Mesenchymal stem cell (in vitro differentiated cells and primary cell): ENCODE results near the gene ACVR2A.

Source experiments
- DNase-seq: peaks from one replicate; pipeline ENCODE4 v3.0.0-alpha.2; 2013
- H2AFZ ChIP-seq: one replicate; pipeline ENCODE4 v1.6.1; 2013; ENCODE audit warnings: low read depth, mild to moderate bottlenecking, control low read depth, inconsistent platforms, low read length, moderate library complexity
- H2AK5ac ChIP-seq: 2 replicates; pipeline ENCODE4 v1.6.1; 2013; ENCODE audit warnings: low read length, moderate library complexity, mild to moderate bottlenecking, inconsistent platforms; ENCODE audit not compliant: severe bottlenecking
- H2BK120ac ChIP-seq: one replicate; pipeline ENCODE4 v1.6.1; 2013; ENCODE audit warnings: low read depth, mild to moderate bottlenecking, inconsistent platforms, low read length, moderate library complexity
- H2BK12ac ChIP-seq, 2 experiments: one replicate each; pipeline ENCODE4 v1.6.1; 2013; ENCODE audit warnings: inconsistent platforms in 2 of 2, low read length in 2 of 2, mild to moderate bottlenecking in 2 of 2, moderate library complexity in 2 of 2, control low read depth in 1 of 2
- H2BK15ac ChIP-seq: one replicate; pipeline ENCODE4 v1.6.1; 2013; ENCODE audit warnings: mild to moderate bottlenecking, low read depth, inconsistent platforms; ENCODE audit not compliant: poor library complexity, severe bottlenecking
- H2BK5ac ChIP-seq: 2 replicates; pipeline ENCODE4 v1.6.1; 2013; ENCODE audit warnings: low read depth, mild to moderate bottlenecking, low read length, control low read depth, inconsistent platforms; ENCODE audit not compliant: poor library complexity, severe bottlenecking
- H3K14ac ChIP-seq, 2 experiments: one replicate each; pipeline ENCODE4 v1.6.1; 2013; ENCODE audit warnings: inconsistent platforms in 2 of 2, low read length in 2 of 2, control low read depth in 1 of 2, mild to moderate bottlenecking in 1 of 2, moderate library complexity in 1 of 2
- H3K18ac ChIP-seq, 2 experiments: one replicate each; pipeline ENCODE4 v1.6.1; 2013; ENCODE audit warnings: inconsistent platforms in 2 of 2, low read length in 2 of 2, control low read depth in 1 of 2, low read depth in 1 of 2, mild to moderate bottlenecking in 1 of 2
- H3K23ac ChIP-seq, 2 experiments: one replicate each; pipeline ENCODE4 v1.6.1; 2013; ENCODE audit warnings: inconsistent platforms in 2 of 2, low read length in 2 of 2, mild to moderate bottlenecking in 2 of 2, moderate library complexity in 2 of 2, control low read depth in 1 of 2
- H3K27ac ChIP-seq: 2 replicates; pipeline ENCODE4 v1.5.1; 2013; ENCODE audit warnings: mild to moderate bottlenecking, moderate library complexity, low read length, control low read depth, inconsistent platforms; ENCODE audit not compliant: poor library complexity, severe bottlenecking
- H3K27me3 ChIP-seq, 2 experiments: 2 replicates each; pipeline versions ENCODE4 v1.6.1 to v1.7.0; 2013; ENCODE audit warnings: low read length in 2 of 2, mild to moderate bottlenecking in 2 of 2, moderate library complexity in 2 of 2, control low read depth in 1 of 2, inconsistent platforms in 1 of 2; ENCODE audit not compliant: control insufficient read depth in 1 of 2, insufficient read depth in 1 of 2
- H3K36me3 ChIP-seq, 2 experiments: 2 replicates each; pipeline versions ENCODE4 v1.6.1 to v1.7.0; 2013; ENCODE audit warnings: low read length in 2 of 2, control low read depth in 1 of 2, inconsistent platforms in 1 of 2, low read depth in 1 of 2, mild to moderate bottlenecking in 1 of 2; ENCODE audit not compliant: insufficient read depth in 2 of 2, control insufficient read depth in 1 of 2
- H3K4ac ChIP-seq, 2 experiments: one replicate each; pipeline ENCODE4 v1.6.1; 2013; ENCODE audit warnings: inconsistent platforms in 2 of 2, low read length in 2 of 2, mild to moderate bottlenecking in 2 of 2, moderate library complexity in 2 of 2, control low read depth in 1 of 2, low read depth in 1 of 2
- H3K4me1 ChIP-seq: 2 replicates; pipeline ENCODE4 v1.6.1; 2013; ENCODE audit warnings: low read depth, low read length, control low read depth; ENCODE audit not compliant: control insufficient read depth, insufficient read depth
- H3K4me2 ChIP-seq: 2 replicates; pipeline ENCODE4 v1.6.1; 2013; ENCODE audit warnings: low read length, mild to moderate bottlenecking, inconsistent platforms; ENCODE audit not compliant: poor library complexity, severe bottlenecking
- H3K4me3 ChIP-seq, 2 experiments: 2 replicates each; pipeline versions ENCODE4 v1.5.1 to v1.7.0; 2013; ENCODE audit warnings: low read length in 2 of 2, mild to moderate bottlenecking in 2 of 2, control low read depth in 1 of 2, low read depth in 1 of 2; ENCODE audit not compliant: insufficient read depth in 1 of 2
- H3K79me1 ChIP-seq: replicated peaks from 2 replicates; pipeline ENCODE4 v1.6.1; 2013; ENCODE audit warnings: mild to moderate bottlenecking, control low read depth, low read length, inconsistent platforms; ENCODE audit not compliant: poor library complexity, severe bottlenecking
- H3K9ac ChIP-seq: 2 replicates; pipeline ENCODE4 v1.7.0; 2013; ENCODE audit warnings: mild to moderate bottlenecking, low read length, moderate library complexity
- H3K9me3 ChIP-seq: 2 replicates; pipeline ENCODE4 v1.7.0; 2013; ENCODE audit warnings: mild to moderate bottlenecking, low read length; ENCODE audit not compliant: control insufficient read depth
- H4K8ac ChIP-seq: one replicate; pipeline ENCODE4 v1.6.1; 2013; ENCODE audit warnings: inconsistent platforms, mild to moderate bottlenecking, low read length, moderate library complexity
- H4K91ac ChIP-seq: one replicate; pipeline ENCODE4 v1.6.1; 2013; ENCODE audit warnings: mild to moderate bottlenecking, low read length, inconsistent platforms
- WGBS: methylation state at CpG from one replicate; pipeline ENCODE4 v1.1.7; 2013; ENCODE audit warnings: mixed read lengths; 5-methylcytosine and 5-hydroxymethylcytosine counted together

ACVR2A gene

DNA sequence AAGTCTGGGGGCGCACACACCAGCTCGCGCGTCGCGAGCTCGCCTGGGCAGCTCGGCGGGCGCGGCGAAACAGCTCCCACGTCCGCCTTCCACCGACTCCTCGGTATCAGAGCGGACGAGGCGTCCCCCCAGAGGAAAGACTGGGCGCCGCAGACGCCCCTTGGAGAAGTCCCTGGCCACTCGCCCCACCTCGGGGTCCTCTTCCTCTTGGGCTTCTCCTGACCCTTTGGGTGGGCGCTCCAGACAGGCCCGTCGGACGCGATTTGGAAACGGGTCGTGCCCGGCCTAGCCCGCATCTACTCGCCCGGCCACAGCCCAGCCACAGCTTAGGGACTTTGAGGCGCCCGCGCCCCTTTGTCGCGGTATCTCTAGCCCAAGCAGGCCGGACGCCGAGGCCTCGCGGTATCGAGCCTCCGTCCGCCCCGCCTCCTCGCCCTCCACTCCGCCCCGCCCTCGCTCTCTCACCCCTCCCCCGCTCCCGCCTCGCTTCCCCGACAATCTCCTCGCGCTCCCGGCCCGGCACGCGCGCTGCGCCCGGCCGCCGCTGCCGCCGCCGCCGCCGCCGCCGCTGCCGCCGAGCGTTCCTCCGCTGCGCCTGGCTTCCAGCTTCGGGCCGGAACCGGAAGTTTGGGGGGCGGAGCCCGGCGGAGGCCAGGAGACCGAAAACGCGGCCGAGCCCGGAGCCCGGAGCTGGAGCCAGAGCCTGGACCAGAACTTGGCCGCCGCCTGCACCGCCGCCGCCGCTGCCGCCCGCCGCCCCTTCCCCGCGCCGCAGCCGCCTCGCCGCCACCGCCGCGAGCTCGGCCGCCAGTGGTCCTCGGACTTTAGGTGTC, 749 bp upstream of the ACVR2A start:
- Histone ChIP-seq H2BK120ac (peak overlapping the region; percentile 87), H4K91ac (peak overlapping the region; percentile 99), H3K4me2 (peak overlapping the region; percentile 64), H3K4me3 (peak overlapping the region; percentile 85 to 92), H3K4me1 (no peaks in the 10 kb centered on the region), H2AFZ (peak overlapping the region; percentile 93), H3K18ac (peak overlapping the region; percentile 97 to 100), H3K23ac (peak overlapping the region in 1 of 2 experiments; percentile 100), H2AK5ac (no peak overlapping the region), H3K9me3 (no peaks in the 10 kb centered on the region), H3K4ac (peak overlapping the region; percentile 88 to 100), H3K27me3 (no peaks in the 10 kb centered on the region), H2BK12ac (peak overlapping the region in 1 of 2 experiments; percentile 98), H3K36me3 (no peaks in the 10 kb centered on the region), H2BK15ac (peak overlapping the region; percentile 100), H3K14ac (peak overlapping the region; percentile 79 to 100), H4K8ac (peak overlapping the region; percentile 100), H3K9ac (peak overlapping the region; percentile 90), H3K27ac (peak overlapping the region; percentile 92), H2BK5ac (peak overlapping the region; percentile 94), H3K79me1 (peaks cover 3% of the 10 kb centered on the region)
- peak; percentile 93 for DNase-seq
- WGBS = under 1% methylated on average over 82 of the region's 113 CpGs

DNA sequence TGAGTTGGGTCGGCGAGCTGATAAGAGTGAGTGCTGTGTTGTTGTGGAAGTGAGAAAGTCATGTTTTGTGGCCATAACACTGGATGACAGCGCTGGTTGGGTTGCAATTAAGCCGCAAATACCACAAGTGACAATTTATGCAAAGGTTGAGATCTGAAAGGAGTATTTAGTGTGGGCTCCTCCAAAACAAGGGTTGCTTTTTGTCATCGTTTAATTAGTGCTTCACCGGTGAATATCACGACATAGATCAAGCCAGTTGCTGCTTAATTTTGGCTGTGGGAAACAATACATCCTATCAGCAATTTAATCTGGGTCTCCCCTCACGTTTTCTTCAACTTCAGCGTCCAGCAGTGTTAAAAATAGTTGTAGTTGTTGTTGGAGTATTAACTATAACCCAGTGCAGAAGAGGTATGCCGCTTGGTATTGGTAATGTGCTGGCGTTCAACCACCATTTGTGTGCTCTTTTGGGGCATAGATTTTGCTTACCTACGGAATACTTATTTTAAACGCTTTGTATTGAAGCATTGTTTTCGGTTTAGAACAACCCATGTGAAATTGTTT, 662 bp downstream of the ACVR2A start:
- Histone ChIP-seq H3K79me1 (peaks cover 3% of the 10 kb centered on the region), H2AFZ (no peak overlapping the region), H3K4me1 (no peaks in the 10 kb centered on the region), H3K36me3 (no peaks in the 10 kb centered on the region), H4K8ac (no peak overlapping the region), H3K23ac (no peak overlapping the region), H3K14ac (no peak overlapping the region), H3K9ac (peak overlapping the region; percentile 83), H3K18ac (no peak overlapping the region), H2BK120ac (no peak overlapping the region), H2BK12ac (no peak overlapping the region), H3K27ac (no peak overlapping the region), H3K27me3 (no peaks in the 10 kb centered on the region), H3K4me2 (peak overlapping the region; percentile 76), H3K9me3 (no peaks in the 10 kb centered on the region), H2AK5ac (no peak overlapping the region), H2BK5ac (no peak overlapping the region), H3K4me3 (peak overlapping the region; percentile 79 to 86), H2BK15ac (no peak overlapping the region), H4K91ac (no peak overlapping the region), H3K4ac (no peak overlapping the region)
- 2% methylated on average over 10 of the region's 14 CpGs for WGBS
- peak; percentile 30 for DNase-seq

DNA sequence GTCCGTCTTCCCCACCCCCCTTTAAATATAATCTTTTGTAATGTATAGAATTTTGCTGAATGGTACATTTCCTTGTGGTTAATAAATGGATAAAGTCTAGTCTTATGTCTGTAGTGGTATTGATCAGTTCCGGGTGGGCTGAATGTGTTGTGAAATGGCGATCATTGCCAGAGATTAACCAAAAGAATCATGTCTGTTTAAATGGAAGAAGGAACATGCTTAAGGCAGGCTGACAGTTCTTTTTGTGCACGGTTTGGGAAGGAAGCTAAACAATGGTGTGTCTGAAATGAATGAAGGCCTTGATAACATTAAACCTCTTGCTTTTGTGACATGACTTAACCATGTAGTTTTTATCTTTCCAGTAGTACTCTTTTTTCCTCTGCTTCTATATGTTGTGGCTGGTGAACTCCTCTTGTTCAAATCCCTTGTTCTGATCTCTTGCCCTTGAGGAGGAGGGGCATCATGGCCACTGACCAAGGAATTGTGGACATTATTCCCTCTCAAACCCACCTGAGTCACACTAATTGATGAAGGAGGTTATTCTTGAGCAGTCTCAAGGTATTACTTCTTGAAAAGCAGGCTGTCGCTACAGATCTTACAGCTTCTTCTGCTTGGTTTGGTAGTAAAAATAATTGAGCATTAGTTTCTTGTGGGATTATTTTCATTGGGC, 1.7 kb downstream of the ACVR2A start:
- DNase-seq = peak; percentile 11
- 85% methylated on average over 3 of the region's 5 CpGs for WGBS
- H3K23ac ChIP-seq = no peak overlapping the region

More for the DNA sequence above, 1.7 kb downstream of the ACVR2A start:
- no peak overlapping the region for H2BK120ac ChIP-seq
- H3K9me3 ChIP-seq = no peaks in the 10 kb centered on the region
- H2BK12ac ChIP-seq = no peak overlapping the region
- H3K79me1 ChIP-seq = peaks cover 5% of the 10 kb centered on the region
- H4K91ac ChIP-seq = no peak overlapping the region
- peak overlapping the region; percentile 83 for H3K9ac ChIP-seq
- H2AFZ ChIP-seq = no peak overlapping the region
- no peak overlapping the region for H3K18ac ChIP-seq
- no peaks in the 10 kb centered on the region for H3K36me3 ChIP-seq
- H3K4me1 ChIP-seq = no peaks in the 10 kb centered on the region
- H3K27me3 ChIP-seq = no peaks in the 10 kb centered on the region
- no peak overlapping the region for H3K4ac ChIP-seq
- H3K4me2 ChIP-seq = peak overlapping the region; percentile 52
- H2BK5ac ChIP-seq = no peak overlapping the region
- no peak overlapping the region for H2BK15ac ChIP-seq
- H4K8ac ChIP-seq = no peak overlapping the region
- H3K14ac ChIP-seq = no peak overlapping the region
- no peak overlapping the region for H2AK5ac ChIP-seq
- peak overlapping the region in 1 of 2 experiments; percentile 86 for H3K4me3 ChIP-seq
- no peak overlapping the region for H3K27ac ChIP-seq
